GM10248 (cell line): ENCODE measurements around the gene CARNS1.

Experiments used
- CTCF ChIA-PET: fragments of 300-600 bp; sonication (Branson Sonifier 250); formaldehyde crosslinking; extraction: SDS; loops from one replicate; lab custom pipeline; 2021; ENCODE audit warnings: antibody characterized with exemption; lab: Yijun Ruan, JAX
- POLR2A ChIA-PET: fragments of 350-650 bp; sonication (Branson Sonifier 250); formaldehyde crosslinking; extraction: SDS; loops from one replicate; lab custom pipeline; 2020; ENCODE audit warnings: antibody characterized with exemption; lab: Yijun Ruan, JAX
- DNase-seq: peaks from one replicate; pipeline ENCODE4 v3.0.0; 2012; ENCODE audit errors: extremely low spot score
- CTCF ChIP-seq: IDR thresholded peaks from 2 replicates; pipeline ENCODE4 v1.5.1; 2012; ENCODE audit warnings: mild to moderate bottlenecking, low read depth; ENCODE audit errors: extremely low read depth, missing control alignments, control extremely low read depth

Gene CARNS1

GRCh38 chr11:67437809-67438157 is 22.3 kb downstream of the CARNS1 start:
- CTCF ChIA-PET = interaction anchor here (0.5 to 2.8 kb wide), 11 partner anchors 9 to 177 kb away, joined by 3 to 19 read pairs (median 3); partner anchors contain the start of genes GSTP1, PITPNM1, RAD9A and RPS6KB2
- no peak for TF ChIP-seq CTCF
- POLR2A ChIA-PET = interaction anchor here (0.8 to 1.7 kb wide), 6 partner anchors 19 to 45 kb away, joined by 3 to 5 read pairs (median 3); partner anchors contain the start of genes AIP, PPP1CA and TBC1D10C
- DNase-seq = no peak

- ChIA-PET POLR2A (interaction anchor here (0.7 to 1.7 kb wide), 7 partner anchors 7 to 45 kb away, joined by 3 to 5 read pairs (median 3); partner anchors contain the start of genes AIP, PPP1CA and TBC1D10C), CTCF (interaction anchor here (0.5 to 2.8 kb wide), 17 partner anchors 8 to 176 kb away, joined by 3 to 19 read pairs (median 4); partner anchors contain the start of genes GSTP1, PITPNM1, PPP1CA and RAD9A)
- DNase-seq = peak; percentile 66
- TF ChIP-seq CTCF = no peak
Measured at GRCh38 chr11:67438158-67438902, 22.9 kb downstream of the CARNS1 start.

GRCh38 chr11:67439321-67440228 is 24.1 kb downstream of the CARNS1 start:
- ChIA-PET POLR2A (interaction anchor here (0.7 kb wide), 1 partner anchor 9 kb away, joined by 5 read pairs; no protein-coding TSS in a partner anchor), CTCF (interaction anchor here (0.8 to 2.8 kb wide), 12 partner anchors 9 to 66 kb away, joined by 3 to 19 read pairs (median 4); partner anchors contain the start of genes PITPNM1, PPP1CA, RPS6KB2 and TMEM134)
- TF ChIP-seq CTCF = peak; percentile 43
- no peak for DNase-seq

GRCh38 chr11:67440229-67441097 is 25.0 kb downstream of the CARNS1 start:
- no peak for TF ChIP-seq CTCF

GRCh38 chr11:67441098-67441563 is 25.7 kb downstream of the CARNS1 start:
- POLR2A ChIA-PET = interaction anchor here (0.5 to 0.8 kb wide), 2 partner anchors 10 to 90 kb away, joined by 3 read pairs; no protein-coding TSS in a partner anchor
- CTCF ChIA-PET = interaction anchor here (0.7 to 1.4 kb wide), 5 partner anchors 12 to 40 kb away, joined by 3 to 4 read pairs (median 3); partner anchors contain the start of genes PPP1CA, RPS6KB2, TBC1D10C and TMEM134
- TF ChIP-seq CTCF = no peak
- no peak for DNase-seq

More at GRCh38 chr11:67440229-67441097, 25.0 kb downstream of the CARNS1 start:
- CTCF ChIA-PET = interaction anchor here (0.7 to 1.4 kb wide), 4 partner anchors 12 to 39 kb away, joined by 3 to 4 read pairs (median 3); partner anchors contain the start of genes PPP1CA, RPS6KB2 and TBC1D10C
- DNase-seq = no peak
- POLR2A ChIA-PET = interaction anchor here (0.5 kb wide), 1 partner anchor 89 kb away, joined by 3 read pairs; no protein-coding TSS in a partner anchor
